NOMO-1 treated with DMSO at 0.1 percent for 48 hours (cell line): ENCODE measurements around the gene DDX11.
"Not testable (repeated sequence)": the region's sequence is repeated elsewhere in the genome, so short reads cannot be mapped to it uniquely, and the experiment has no call there.

Source experiments
- DNase-seq: peaks from one replicate; lab custom pipeline; 2025; ENCODE audit not compliant: unreplicated experiment; lab: John Stamatoyannopoulos, UW

Gene DDX11

DNA sequence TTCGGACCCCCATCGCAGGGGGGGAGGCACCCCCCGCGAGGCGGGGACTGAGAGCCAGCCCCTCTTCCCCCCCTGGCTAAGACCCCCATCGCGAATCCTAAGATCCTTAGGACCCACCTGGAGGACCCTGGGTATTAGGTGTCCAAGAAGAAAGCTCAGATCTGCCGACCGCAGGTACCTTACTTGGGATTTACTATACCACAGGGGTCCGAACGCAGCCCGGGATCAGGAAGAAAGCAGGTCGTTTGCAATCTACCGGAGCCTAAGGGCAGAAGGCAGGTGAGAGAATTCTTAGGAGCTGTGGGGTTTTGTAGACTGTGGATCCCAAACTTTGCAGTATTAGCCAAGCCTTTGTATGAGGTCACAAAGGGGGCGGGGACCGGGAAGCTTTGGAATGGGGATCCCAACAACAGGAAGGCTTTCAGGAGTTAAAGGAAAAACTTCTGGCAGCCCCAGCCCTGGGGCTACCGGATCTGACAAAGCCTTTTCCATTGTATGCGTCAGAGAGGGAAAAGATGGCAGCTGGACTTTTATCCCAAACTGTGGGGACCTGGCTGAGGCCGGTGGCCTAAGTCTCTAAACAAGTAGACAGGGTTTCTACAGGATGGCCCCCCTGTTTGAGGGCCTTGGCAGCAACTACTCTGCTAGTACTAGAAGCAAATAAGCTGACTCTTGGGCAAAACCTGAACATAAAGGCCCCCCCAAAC is 47.5 kb downstream of the DDX11 start:
- DNase-seq: not testable (repeated sequence)

DNA sequence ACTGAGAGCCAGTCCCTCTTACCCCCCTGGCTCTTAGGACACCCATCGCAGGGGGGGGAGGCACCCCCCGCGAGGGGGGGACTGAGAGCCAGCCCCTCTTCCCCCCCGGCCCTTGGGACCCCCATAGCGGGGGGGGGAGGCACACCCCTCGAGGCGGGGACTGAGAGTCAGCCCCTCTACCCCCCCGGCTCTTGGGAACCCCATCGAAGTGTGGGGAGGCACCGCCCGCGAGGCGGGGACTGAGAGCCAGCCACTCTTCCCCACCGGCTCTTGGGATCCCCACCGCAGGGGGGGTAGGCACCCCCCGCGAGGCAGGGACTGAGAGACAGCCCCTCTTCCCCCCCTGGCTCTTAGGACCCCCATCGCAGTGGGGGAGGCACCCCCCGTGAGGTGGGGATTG is 48.8 kb downstream of the DDX11 start:
- DNase-seq: no peak

DNA sequence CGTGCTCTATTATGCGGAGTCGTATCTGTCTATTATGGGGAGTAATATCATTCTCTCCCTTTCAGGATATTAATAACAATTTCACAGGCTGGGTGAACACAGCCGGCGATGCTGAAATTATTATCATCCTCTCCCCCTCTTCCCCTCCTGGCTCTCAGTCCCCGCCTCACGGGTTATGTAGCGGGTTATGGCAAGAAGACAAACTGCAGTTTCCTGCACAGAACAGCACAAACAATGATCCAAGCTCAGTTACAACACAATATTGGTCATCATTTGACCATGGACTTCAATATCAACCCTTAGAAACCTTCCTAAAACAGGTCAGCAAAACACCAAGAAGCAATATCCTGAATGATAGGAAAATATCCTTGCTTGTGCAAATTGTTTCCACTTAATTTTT is 50.5 kb downstream of the DDX11 start:
- not testable (repeated sequence) for DNase-seq

DNA sequence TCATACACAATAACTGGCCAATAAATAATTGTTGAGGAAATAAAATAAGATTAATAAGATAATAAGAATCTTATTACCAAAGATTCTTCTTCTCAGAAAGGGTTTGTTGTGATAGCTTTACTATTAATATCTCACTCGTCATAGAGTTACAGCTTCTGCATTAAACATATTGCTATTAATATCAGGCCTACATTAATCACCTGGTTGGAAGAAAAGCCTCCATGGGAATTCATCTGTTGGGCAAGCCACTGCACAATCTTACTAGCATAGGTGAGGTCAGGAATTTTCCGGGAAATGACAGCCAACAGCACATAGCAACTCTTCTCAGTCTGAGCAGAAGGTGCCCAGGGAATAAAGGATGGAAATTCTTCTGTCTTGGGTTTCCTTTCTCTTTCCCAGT is 51.5 kb downstream of the DDX11 start:
- DNase-seq: not testable (repeated sequence)

GRCh38 chr12:31127209-31127848 is 53.7 kb downstream of the DDX11 start:
- DNase-seq: not testable (repeated sequence)

GRCh38 chr12:31136581-31136980 is 62.9 kb downstream of the DDX11 start:
- DNase-seq: not testable (repeated sequence)

DNA sequence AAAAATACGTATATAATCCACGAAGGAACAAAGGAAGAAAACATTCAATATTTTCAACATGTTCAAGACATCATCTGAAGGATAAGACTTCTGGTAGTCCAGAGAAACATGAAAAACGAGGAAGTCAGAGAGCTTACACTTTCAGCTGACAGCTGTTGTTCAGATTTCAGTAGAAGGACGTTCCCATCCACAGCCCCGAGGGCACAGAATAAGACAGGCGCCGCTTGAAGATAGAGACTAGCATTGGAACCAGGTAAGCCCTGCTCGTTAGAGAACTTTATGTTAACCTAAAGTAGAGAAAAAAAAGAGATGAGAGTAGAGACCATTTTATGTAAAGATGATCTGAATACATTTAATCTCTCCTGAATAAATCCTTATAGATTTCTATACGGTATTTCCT is 71.1 kb downstream of the DDX11 start:
- not testable (repeated sequence) for DNase-seq

DNA sequence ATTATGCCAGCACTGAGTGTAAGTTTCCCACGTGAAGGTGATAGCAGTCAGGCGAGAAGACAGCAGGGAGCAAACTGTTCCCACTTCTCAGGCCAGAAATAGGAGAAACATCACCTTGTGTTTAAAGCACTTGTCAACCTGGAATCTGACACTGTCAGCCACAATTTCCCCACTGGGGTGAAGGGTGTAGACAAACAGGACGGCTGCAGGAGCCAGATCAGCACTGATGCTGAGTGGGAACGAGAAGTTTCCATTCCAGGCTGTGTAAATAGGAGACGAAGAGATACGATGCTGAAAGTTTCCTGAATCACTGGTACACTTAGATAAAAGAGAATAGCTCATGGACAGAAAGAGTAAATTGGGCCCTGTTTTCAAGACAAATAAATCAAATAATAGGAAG is 71.6 kb downstream of the DDX11 start:
- DNase-seq: not testable (repeated sequence)

DNA sequence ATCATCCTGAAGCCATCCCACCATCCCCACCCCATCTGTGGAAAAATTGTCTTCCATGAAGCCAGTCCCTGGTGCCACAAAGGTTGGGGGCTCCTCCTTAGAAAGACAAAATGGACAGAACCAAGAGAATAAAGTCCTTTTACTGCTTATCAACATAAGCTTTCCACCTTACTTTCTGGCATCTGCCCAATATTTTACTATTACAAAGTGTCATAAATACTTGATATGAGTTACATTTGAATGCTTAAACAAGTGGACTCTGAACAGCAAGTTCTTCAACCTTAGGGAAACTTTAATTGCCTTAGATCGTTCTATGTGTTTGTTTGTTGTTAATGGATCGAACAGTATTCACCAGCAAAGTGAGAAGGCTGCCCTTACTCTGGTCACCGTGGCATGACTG is 73.8 kb downstream of the DDX11 start:
- DNase-seq: not testable (repeated sequence)

DNA sequence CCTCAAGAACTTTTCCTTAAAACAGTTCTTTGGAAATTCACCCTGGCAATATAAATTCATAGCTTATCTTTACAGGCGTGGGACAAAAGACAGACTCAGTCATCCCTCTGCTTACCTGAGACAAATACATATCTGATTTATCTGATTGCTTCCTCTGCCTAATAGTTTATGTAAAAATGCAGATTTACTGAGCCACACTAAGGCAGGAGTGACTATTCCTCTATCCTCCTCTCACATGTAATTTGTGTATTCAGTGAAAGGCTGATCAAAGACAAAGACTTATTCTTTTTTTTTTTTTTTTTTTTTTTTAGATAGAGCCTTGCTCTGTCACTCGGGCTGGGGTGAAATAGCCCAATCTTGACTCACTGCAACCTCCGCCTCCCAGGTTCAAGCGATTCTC is 77.1 kb downstream of the DDX11 start:
- not testable (repeated sequence) for DNase-seq
